Choroid plexus epithelial cell (primary cell): ENCODE measurements around the gene PRG3.
A peak's percentile ranks its signal among the peaks of the same experiment; 100 is the strongest.

ENCODE experiments used
- DNase-seq: peaks from one replicate; pipeline ENCODE4 v3.0.0-alpha.2; 2010; ENCODE audit warnings: low read depth
- H3K4me3 ChIP-seq: 2 replicates; pipeline ENCODE4 v1.5.1; 2011; ENCODE audit warnings: low read depth, mild to moderate bottlenecking, control low read depth, low read length, moderate library complexity
- CTCF ChIP-seq: conservative IDR thresholded peaks from 2 replicates; pipeline ENCODE4 v1.5.1; 2011; ENCODE audit warnings: low read depth, mild to moderate bottlenecking, control low read depth, inconsistent platforms, low read length, moderate library complexity

The PRG3 gene

GRCh38 chr11:57359896-57360690 is 20.9 kb downstream of the PRG3 start:
- H3K4me3 ChIP-seq = no peak overlapping the region
- DNase-seq = peak; percentile 28
- no peak for TF ChIP-seq CTCF

- no peak for DNase-seq
Observed at GRCh38 chr11:57359396-57359795, 21.6 kb downstream of the PRG3 start.

GRCh38 chr11:57358991-57359390 is 22.0 kb downstream of the PRG3 start:
- TF ChIP-seq CTCF = no peak
- H3K4me3 ChIP-seq = no peak overlapping the region
- DNase-seq = no peak

More at GRCh38 chr11:57359396-57359795, 21.6 kb downstream of the PRG3 start:
- no peak for TF ChIP-seq CTCF
- H3K4me3 ChIP-seq = no peak overlapping the region

- TF ChIP-seq CTCF = no peak
- no peak overlapping the region for H3K4me3 ChIP-seq
- no peak for DNase-seq
Observed at GRCh38 chr11:57358543-57358961, 22.4 kb downstream of the PRG3 start.

- DNase-seq = peak; percentile 20
- TF ChIP-seq CTCF = no peak
- H3K4me3 ChIP-seq = no peak overlapping the region
Observed at GRCh38 chr11:57357856-57358255, 23.1 kb downstream of the PRG3 start.

GRCh38 chr11:57357310-57357709 is 23.6 kb downstream of the PRG3 start:
- no peak for TF ChIP-seq CTCF
- DNase-seq = no peak
- H3K4me3 ChIP-seq = no peak overlapping the region

- no peak overlapping the region for H3K4me3 ChIP-seq
- TF ChIP-seq CTCF = no peak
- no peak for DNase-seq
Observed at GRCh38 chr11:57356268-57356667, 24.7 kb downstream of the PRG3 start.
